AG09319 (cell line): ENCODE measurements around the gene PAFAH1B2.
"Not testable (repeated sequence)": the region's sequence is repeated elsewhere in the genome, so short reads cannot be mapped to it uniquely, and the experiment has no call there.

Experiments
- DNase-seq: peaks from one replicate; pipeline ENCODE4 v3.0.0-alpha.2; 2010; ENCODE audit warnings: low read depth; ENCODE audit errors: extremely low read depth
- CTCF ChIP-seq: IDR thresholded peaks from 2 replicates; pipeline ENCODE4 v1.5.1; 2011; ENCODE audit warnings: low read depth, mild to moderate bottlenecking, inconsistent platforms, low read length, moderate library complexity

The PAFAH1B2 gene

GRCh38 chr11:117181586-117182550 is 37.8 kb downstream of the PAFAH1B2 start:
- no peak for TF ChIP-seq CTCF
- no peak for DNase-seq

- no peak for TF ChIP-seq CTCF
- no peak for DNase-seq
Observed at GRCh38 chr11:117182551-117182935, 38.5 kb downstream of the PAFAH1B2 start.

GRCh38 chr11:117183178-117183577 is 39.1 kb downstream of the PAFAH1B2 start:
- DNase-seq: not testable (repeated sequence)

GRCh38 chr11:117183724-117184349 is 39.8 kb downstream of the PAFAH1B2 start:
- no peak for DNase-seq
- TF ChIP-seq CTCF: no peak

GRCh38 chr11:117185736-117186430 is 41.8 kb downstream of the PAFAH1B2 start:
- DNase-seq: no peak

GRCh38 chr11:117186431-117186761 is 42.3 kb downstream of the PAFAH1B2 start:
- DNase-seq: no peak
- TF ChIP-seq CTCF: no peak

More at GRCh38 chr11:117185736-117186430, 41.8 kb downstream of the PAFAH1B2 start:
- TF ChIP-seq CTCF: no peak

- DNase-seq: no peak
- TF ChIP-seq CTCF: no peak
Observed at GRCh38 chr11:117187007-117187406, 42.9 kb downstream of the PAFAH1B2 start.
